ENCODE measurements around the gene MS4A6E.

Gene MS4A6E

GRCh38 chr11:60375316-60375715, 48.3 kb downstream of the MS4A6E start:
- no peak for DNase-seq (ENCODE audit: low read depth in 2 of 2)

DNA sequence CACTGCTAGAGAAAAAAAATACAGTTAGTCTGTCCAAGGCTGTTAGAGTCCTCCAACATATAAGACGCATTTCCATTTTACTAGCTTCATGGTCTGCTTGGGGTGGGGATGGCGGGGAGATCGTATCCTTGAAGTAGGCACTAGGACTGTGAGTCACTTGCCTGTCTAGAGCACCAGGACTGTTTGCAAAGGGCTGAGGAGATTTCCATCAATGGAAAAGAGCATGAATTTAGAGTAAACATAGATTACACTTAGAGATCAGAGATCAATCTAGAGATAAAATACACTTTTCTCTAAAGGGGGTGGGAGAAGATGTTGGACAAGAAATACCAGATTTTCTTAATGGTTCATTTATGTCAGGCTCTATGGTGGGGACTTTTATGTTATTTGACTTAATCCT, 49.5 kb downstream of the MS4A6E start:
- DNase-seq (ENCODE audit: low read depth in 2 of 2) = no peak

- no peak for DNase-seq (ENCODE audit: low read depth in 2 of 2)
Observed at GRCh38 chr11:60377401-60378136, 50.5 kb downstream of the MS4A6E start.

- no peak for DNase-seq (ENCODE audit: low read depth in 2 of 2)
Observed at GRCh38 chr11:60378354-60378753, 51.3 kb downstream of the MS4A6E start, which contains the start of gene MS4A7. TSS of gene MS4A7 (plus strand) at chr11:60378532. CDS start at chr11:60383142, 4,610 bp downstream.

DNA sequence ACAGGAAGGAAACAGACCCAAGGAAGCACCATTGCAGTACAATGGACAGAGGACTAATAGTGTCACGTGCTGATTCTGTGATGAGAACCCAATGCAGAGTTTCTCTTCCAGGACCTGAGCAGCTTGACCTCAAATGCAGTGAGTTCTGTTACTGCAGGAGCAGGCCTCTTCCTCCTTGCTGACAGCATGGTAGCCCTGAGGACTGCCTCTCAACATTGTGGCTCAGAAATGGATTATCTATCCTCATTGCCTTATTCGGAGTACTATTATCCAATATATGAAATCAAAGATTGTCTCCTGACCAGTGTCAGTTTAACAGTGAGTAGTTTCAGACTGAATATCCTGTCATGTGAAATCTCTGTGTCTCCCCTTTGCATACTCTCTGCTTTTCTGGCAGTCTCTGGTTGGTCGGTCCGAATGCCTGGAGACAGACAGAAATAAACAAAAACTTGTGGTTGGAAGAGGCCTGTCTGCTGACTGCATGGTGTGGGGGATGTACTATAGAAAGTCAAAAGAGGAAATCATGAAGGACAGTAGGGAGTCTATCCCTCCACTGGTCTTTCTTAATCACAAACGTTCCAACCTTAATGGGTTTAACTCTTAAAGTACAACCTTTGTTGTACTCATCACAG, 62.3 kb downstream of the MS4A6E start:
- DNase-seq (ENCODE audit: low read depth in 2 of 2) = no peak

- no peak for DNase-seq (ENCODE audit: low read depth in 2 of 2)
Observed at GRCh38 chr11:60390419-60390818, 63.4 kb downstream of the MS4A6E start.
